A549 (cell line): ENCODE data around the gene CEACAM5.

ENCODE experiments used
- BHLHE40 ChIP-seq: IDR thresholded peaks from 2 replicates; pipeline ENCODE4 v1.6.1; 2012; ENCODE audit warnings: low read depth, low read length, inconsistent platforms
- CBX8 ChIP-seq: fragments of 200-600 bp; sonication (generic); IDR thresholded peaks from 2 replicates; pipeline ENCODE4 v1.6.1; 2016
- CTCF ChIP-seq: fragments of >200 bp; sonication (Bioruptor Twin); formaldehyde crosslinking; IDR thresholded peaks from 3 replicates; pipeline ENCODE4 v1.5.1; 2016
- EP300 ChIP-seq, 2 experiments: fragments of >200 bp; sonication (Bioruptor Twin); formaldehyde crosslinking; IDR thresholded peaks; 2 replicates in 1 of 2; 3 replicates in 1 of 2; pipeline ENCODE4 v1.6.1; 2016 to 2017
- JUN ChIP-seq, 2 experiments: fragments of >200 bp; sonication (Bioruptor Twin); formaldehyde crosslinking; IDR thresholded peaks; 2 replicates in 1 of 2; 3 replicates in 1 of 2; pipeline ENCODE4 v1.6.1; 2016 to 2017
- JUNB ChIP-seq: fragments of >200 bp; sonication (Bioruptor Twin); formaldehyde crosslinking; IDR thresholded peaks from 2 replicates; pipeline ENCODE4 v1.6.1; 2016
- MAFK ChIP-seq: fragments of 450-650 bp; IDR thresholded peaks from 2 replicates; pipeline ENCODE4 v1.6.1; 2014; ENCODE audit not compliant: partially characterized antibody
- MAX ChIP-seq: IDR thresholded peaks from 2 replicates; pipeline ENCODE4 v1.6.1; 2012
- MYC ChIP-seq: IDR thresholded peaks from 2 replicates; pipeline ENCODE4 v1.6.1; 2012; ENCODE audit warnings: mild to moderate bottlenecking, inconsistent platforms, low read length, improper control_type of control experiment, borderline replicate concordance
- POLR2A ChIP-seq: IDR thresholded peaks from 2 replicates; pipeline ENCODE4 v1.6.1; 2012; ENCODE audit warnings: mild to moderate bottlenecking, low read length
- RAD21 ChIP-seq, 2 experiments: fragments of >200 bp in 1 of 2; sonication (Bioruptor Twin) in 1 of 2; formaldehyde crosslinking in 1 of 2; IDR thresholded peaks in 1 of 2; conservative IDR thresholded peaks in 1 of 2; 2 replicates in 1 of 2; 3 replicates in 1 of 2; pipeline ENCODE4 v1.6.1; 2012 to 2018; ENCODE audit warnings: inconsistent platforms in 1 of 2
- SREBF2 ChIP-seq: fragments of 450-650 bp; IDR thresholded peaks from 2 replicates; pipeline ENCODE4 v1.6.1; 2014; ENCODE audit warnings: mild to moderate bottlenecking, moderate library complexity
- USF2 ChIP-seq: fragments of 450-650 bp; IDR thresholded peaks from 2 replicates; pipeline ENCODE4 v1.6.1; 2014; ENCODE audit warnings: antibody characterized with exemption
- ZNF302 ChIP-seq: fragments of 250-450 bp; sonication (Bioruptor Pico); IDR thresholded peaks from 2 replicates; pipeline ENCODE4 v1.9.0; 2021; ENCODE audit warnings: inconsistent platforms, mild to moderate bottlenecking, moderate library complexity

GRCh38 chr19:41720103-41720502 is 11.7 kb downstream of the CEACAM5 start:
- TF ChIP-seq CTCF (no peak), MAX (no peak), POLR2A (no peak), JUN (IDR thresholded peaks at IDR 0.05) (no peak), BHLHE40 (no peak), MAFK (no peak), MYC (no peak), RAD21 (conservative IDR thresholded peaks at IDR 0.05 in 1 of 2, IDR thresholded peaks at IDR 0.05 in 1 of 2) (no peak), EP300 (IDR thresholded peaks at IDR 0.05) (no peak), CBX8 (no peak), USF2 (no peak), SREBF2 (no peak), JUNB (no peak), ZNF302 (CRISPR knock-in tag) (no peak)
